IMR-90 (cell line): ENCODE results near the gene ZNF320. TPM values are rescaled to one million over a fixed set of nuclear protein-coding genes. Genes with fewer than 3 reads are reported as not detected.
"Not testable (repeated sequence)": the region's sequence is repeated elsewhere in the genome, so short reads cannot be mapped to it uniquely, and the experiment has no call there.

ENCODE experiments used
- ATAC-seq: fragments of 200-7000 bp; cut with Tn5 transposase; 2 replicates; pipeline ENCODE4 v1.9.1; 2020; ENCODE audit warnings: low read depth, mild to moderate bottlenecking, moderate library complexity
- BruUV-seq: library from RNA; stranded (reverse); fragments of 400-500 nt; replicated peaks from 2 replicates; lab custom pipeline; 2021; lab: Mats Ljungman, UMichigan
- CTCF ChIA-PET: fragments of 300-600 bp; formaldehyde crosslinking; extraction: SDS; loops from one replicate; lab custom pipeline; 2021; ENCODE audit warnings: antibody characterized with exemption; lab: Yijun Ruan, JAX
- POLR2A ChIA-PET: fragments of 300-600 bp; sonication (Branson Sonifier 250); formaldehyde crosslinking; loops from one replicate; lab custom pipeline; 2022; ENCODE audit warnings: antibody characterized with exemption; ENCODE audit not compliant: unreplicated experiment; lab: Charles Lee
- DNase-seq: peaks from one replicate; pipeline ENCODE4 v3.0.0; 2013
- H2AFZ ChIP-seq: replicated peaks from 2 replicates; pipeline ENCODE3; 2013; ENCODE audit warnings: low read length, mild to moderate bottlenecking; ENCODE audit not compliant: poor library complexity
- H2AK5ac ChIP-seq: 2 replicates; pipeline ENCODE4 v1.6.1; 2013; ENCODE audit warnings: low read depth, low read length, inconsistent platforms
- H2AK9ac ChIP-seq: replicated peaks from 2 replicates; pipeline ENCODE3; 2013; ENCODE audit warnings: mild to moderate bottlenecking, low read depth, low read length, moderate library complexity; ENCODE audit not compliant: poor library complexity
- H2BK120ac ChIP-seq: 2 replicates; pipeline ENCODE4 v1.6.1; 2013; ENCODE audit warnings: low read depth, low read length, inconsistent platforms
- H2BK15ac ChIP-seq: 3 replicates; pipeline ENCODE4 v1.6.1; 2013; ENCODE audit warnings: low read depth, low read length, inconsistent platforms
- H2BK20ac ChIP-seq: 2 replicates; pipeline ENCODE4 v1.6.1; 2013; ENCODE audit warnings: low read depth, mild to moderate bottlenecking, inconsistent platforms, low read length, moderate library complexity
- H2BK5ac ChIP-seq: 2 replicates; pipeline ENCODE4 v1.6.1; 2013; ENCODE audit warnings: mild to moderate bottlenecking, low read depth, low read length, inconsistent platforms; ENCODE audit not compliant: poor library complexity, severe bottlenecking
- H3K14ac ChIP-seq: replicated peaks from 2 replicates; pipeline ENCODE4 v1.6.1; 2013; ENCODE audit warnings: low read depth, low read length, inconsistent platforms
- H3K18ac ChIP-seq: 2 replicates; pipeline ENCODE4 v1.6.1; 2013; ENCODE audit warnings: low read depth, low read length, control low read depth
- H3K23ac ChIP-seq: 2 replicates; pipeline ENCODE4 v1.6.1; 2013; ENCODE audit warnings: low read depth, low read length, inconsistent platforms
- H3K27ac ChIP-seq: 2 replicates; pipeline ENCODE4 v1.5.1; 2013; ENCODE audit warnings: mild to moderate bottlenecking, control low read depth, low read length; ENCODE audit not compliant: insufficient read depth
- H3K27me3 ChIP-seq: 2 replicates; pipeline ENCODE4 v1.6.1; 2013; ENCODE audit warnings: low read length; ENCODE audit not compliant: control insufficient read depth, insufficient read depth
- H3K36me3 ChIP-seq: 2 replicates; pipeline ENCODE4 v1.6.1; 2013; ENCODE audit warnings: low read length, mixed read lengths; ENCODE audit not compliant: control insufficient read depth, insufficient read depth
- H3K4ac ChIP-seq: 2 replicates; pipeline ENCODE4 v1.6.1; 2013; ENCODE audit warnings: low read depth, low read length, inconsistent platforms
- H3K4me1 ChIP-seq: 2 replicates; pipeline ENCODE4 v1.6.1; 2013; ENCODE audit warnings: low read length, mixed read lengths; ENCODE audit not compliant: control insufficient read depth, insufficient read depth
- H3K4me2 ChIP-seq: 2 replicates; pipeline ENCODE4 v1.6.1; 2013; ENCODE audit warnings: low read depth, mild to moderate bottlenecking, control low read depth, low read length, moderate library complexity
- H3K4me3 ChIP-seq: 2 replicates; pipeline ENCODE4 v1.5.1; 2013; ENCODE audit warnings: low read depth, mild to moderate bottlenecking, control low read depth, low read length, moderate library complexity; ENCODE audit not compliant: insufficient read depth
- H3K56ac ChIP-seq: 2 replicates; pipeline ENCODE4 v1.6.1; 2013; ENCODE audit warnings: low read length, inconsistent platforms; ENCODE audit not compliant: insufficient read depth; ENCODE audit errors: extremely low read depth
- H3K79me1 ChIP-seq, 2 experiments: 2 replicates each; pipeline ENCODE4 v1.6.1; 2013; ENCODE audit warnings: low read length in 2 of 2, inconsistent platforms in 1 of 2, low read depth in 1 of 2
- H3K9ac ChIP-seq: 2 replicates; pipeline ENCODE4 v1.6.1; 2013; ENCODE audit warnings: low read depth, low read length, control low read depth
- H3K9me1 ChIP-seq: 2 replicates; pipeline ENCODE4 v1.6.1; 2013; ENCODE audit warnings: low read length, inconsistent platforms; ENCODE audit not compliant: insufficient read depth
- H3K9me3 ChIP-seq: 2 replicates; pipeline ENCODE4 v1.6.1; 2013; ENCODE audit warnings: low read length; ENCODE audit not compliant: control insufficient read depth, insufficient read depth
- H4K20me1 ChIP-seq: 2 replicates; pipeline ENCODE4 v1.6.1; 2013; ENCODE audit warnings: low read length, inconsistent platforms; ENCODE audit not compliant: insufficient read depth
- H4K5ac ChIP-seq: 2 replicates; pipeline ENCODE4 v1.6.1; 2013; ENCODE audit warnings: mild to moderate bottlenecking, low read depth, low read length, control low read depth
- H4K8ac ChIP-seq, 2 experiments: 2 replicates each; pipeline ENCODE4 v1.6.1; 2013; ENCODE audit warnings: low read depth in 2 of 2, low read length in 2 of 2, control low read depth in 1 of 2, inconsistent platforms in 1 of 2
- H4K91ac ChIP-seq: 2 replicates; pipeline ENCODE4 v1.6.1; 2013; ENCODE audit warnings: low read depth, low read length, inconsistent platforms; ENCODE audit not compliant: insufficient read depth
- WGBS, 2 experiments: methylation state at CpG; one replicate each; pipeline versions ENCODE4 v1.1.5 to v1.1.7; 2013; ENCODE audit warnings: missing lambda C conversion rate in 2 of 2; ENCODE audit not compliant: insufficient read length in 1 of 2; ENCODE audit errors: extremely low coverage in 2 of 2; 5-methylcytosine and 5-hydroxymethylcytosine counted together
- dilution Hi-C: fragments of 300-500 bp; cut with HindIII; formaldehyde crosslinking; loops from one replicate; pipeline ENCODE4 v1.14.3; 2018; ENCODE audit warnings: low sequenced_read_pairs; ENCODE audit not compliant: unreplicated experiment
- in situ Hi-C: fragments of 300-500 bp; cut with MboI; formaldehyde crosslinking; loops from 3 replicates; pipeline ENCODE4 v1.14.3; 2019; ENCODE audit warnings: low sequenced_read_pairs, inconsistent platforms, mixed read lengths
- intact Hi-C: fragments of 100-400 bp; cut with micrococcal nuclease; formaldehyde crosslinking; loops from 2 replicates; pipeline ENCODE4 v1.10.0; 2022
- polyA plus RNA-seq, 3 experiments: library from polyadenylated mRNA; depleted of rRNA; stranded (reverse); fragments of >200 nt; gene quantifications; 2 replicates each; pipeline ENCODE4 v1.2.3, GENCODE V29; 2012; ENCODE audit warnings: low replicate concordance in 1 of 3
- total RNA-seq: library from RNA; depleted of rRNA; stranded (reverse); fragments of >200 nt; gene quantifications from 2 replicates; pipeline ENCODE4 v1.2.3, GENCODE V29; 2012

Gene ZNF320
- total and polyA plus RNA-seq, 2 of the 4 experiments (the other 2 are of a cell fraction): 3.4 to 5.0 TPM

GRCh38 chr19:52872996-52873395, 24.4 kb downstream of the ZNF320 start:
- H3K23ac ChIP-seq, CTCF ChIA-PET, H3K4me3 ChIP-seq, H2BK120ac ChIP-seq, H2BK5ac ChIP-seq, H3K4ac ChIP-seq, H4K5ac ChIP-seq, H3K14ac ChIP-seq, H2AK9ac ChIP-seq, H3K4me1 ChIP-seq, H2AFZ ChIP-seq, H3K36me3 ChIP-seq, H3K27me3 ChIP-seq, BruUV-seq, in situ Hi-C loops, H3K9ac ChIP-seq, H3K4me2 ChIP-seq, H3K56ac ChIP-seq, H3K18ac ChIP-seq, dilution Hi-C loops, H2BK15ac ChIP-seq, intact Hi-C loops, DNase-seq, POLR2A ChIA-PET, H3K27ac ChIP-seq, H2AK5ac ChIP-seq, H4K91ac ChIP-seq, H3K79me1 ChIP-seq, ATAC-seq, H3K9me1 ChIP-seq, H2BK20ac ChIP-seq, H4K8ac ChIP-seq, H4K20me1 ChIP-seq: not testable (repeated sequence)
- peaks cover 11% of the 10 kb centered on the region for H3K9me3 ChIP-seq
- 55% methylated on average over 2 of the region's 6 CpGs; no CpG with 5 or more reads in 1 of the 2 experiments for WGBS, 2 experiments
